Liver (tissue), 9 donors: ENCODE results near the gene ACTL10. TPM values are rescaled to one million over a fixed set of nuclear protein-coding genes. Genes with fewer than 3 reads are reported as not detected.
A peak's percentile ranks its signal among the peaks of the same experiment; 100 is the strongest.

Experiments used
- DNase-seq: peaks from one replicate; pipeline ENCODE4 v3.0.0-alpha.2; 2017; ENCODE audit warnings: low spot score
- H3K27ac ChIP-seq, 2 donors: one replicate each; pipeline ENCODE4 v1.7.0; 2013; ENCODE audit warnings: inconsistent platforms in 2 of 2, low read length in 2 of 2, control low read depth in 1 of 2, low read depth in 1 of 2, mild to moderate bottlenecking in 1 of 2
- H3K27me3 ChIP-seq, 4 donors: one replicate each; pipeline versions ENCODE4 v1.6.1 to v1.7.0; 2013; ENCODE audit warnings: low read length in 3 of 4, inconsistent platforms in 1 of 4, mild to moderate bottlenecking in 1 of 4, moderate library complexity in 1 of 4; ENCODE audit not compliant: control insufficient read depth in 4 of 4, insufficient read depth in 4 of 4
- H3K36me3 ChIP-seq, 4 donors: one replicate each; pipeline versions ENCODE4 v1.6.1 to v1.7.0; 2013; ENCODE audit warnings: low read length in 3 of 4, mild to moderate bottlenecking in 3 of 4, low read depth in 1 of 4, moderate library complexity in 1 of 4; ENCODE audit not compliant: control insufficient read depth in 4 of 4, insufficient read depth in 3 of 4
- H3K4me1 ChIP-seq, 4 donors: one replicate each; pipeline versions ENCODE4 v1.6.1 to v1.7.0; 2013; ENCODE audit warnings: low read length in 3 of 4, mild to moderate bottlenecking in 3 of 4, moderate library complexity in 1 of 4; ENCODE audit not compliant: control insufficient read depth in 4 of 4, insufficient read depth in 4 of 4
- H3K4me3 ChIP-seq, 3 donors: one replicate each; pipeline versions ENCODE4 v1.6.1 to v1.7.0; 2013; ENCODE audit warnings: low read length in 3 of 3, control low read depth in 1 of 3, low read depth in 1 of 3, mild to moderate bottlenecking in 1 of 3
- H3K9ac ChIP-seq, 2 donors: one replicate each; pipeline ENCODE4 v1.7.0; 2013; ENCODE audit warnings: low read length in 2 of 2, mild to moderate bottlenecking in 2 of 2, moderate library complexity in 2 of 2, control low read depth in 1 of 2, low read depth in 1 of 2
- H3K9me3 ChIP-seq, 4 donors: one replicate each; pipeline versions ENCODE4 v1.6.1 to v1.7.0; 2013; ENCODE audit warnings: low read length in 3 of 4; ENCODE audit not compliant: control insufficient read depth in 4 of 4
- GABPA ChIP-seq, 2 donors: IDR thresholded peaks in 1 of 2; conservative IDR thresholded peaks in 1 of 2; 2 replicates each; pipeline ENCODE4 v1.6.1; 2016; ENCODE audit warnings: antibody characterized with exemption in 2 of 2, mild to moderate bottlenecking in 1 of 2, moderate library complexity in 1 of 2
- JUND ChIP-seq, 2 donors: IDR thresholded peaks; 2 replicates each; pipeline ENCODE4 v1.6.1; 2016; ENCODE audit warnings: antibody characterized with exemption in 2 of 2
- RAD21 ChIP-seq, 2 donors: IDR thresholded peaks; 2 replicates each; pipeline ENCODE4 v1.6.1; 2016; ENCODE audit warnings: antibody characterized with exemption in 2 of 2, mild to moderate bottlenecking in 2 of 2
- RXRA ChIP-seq, 2 donors: IDR thresholded peaks; 2 replicates each; pipeline ENCODE4 v1.6.1; 2017 to 2018; ENCODE audit warnings: antibody characterized with exemption in 2 of 2, mild to moderate bottlenecking in 1 of 2
- TAF1 ChIP-seq: conservative IDR thresholded peaks from 2 replicates; pipeline ENCODE4 v1.6.1; 2016; ENCODE audit warnings: antibody characterized with exemption, mild to moderate bottlenecking
- YY1 ChIP-seq: IDR thresholded peaks from 2 replicates; pipeline ENCODE4 v1.6.1; 2016; ENCODE audit warnings: antibody characterized with exemption, mild to moderate bottlenecking
- WGBS: extraction: QIAGEN DNeasy Blood & Tissue Kit; methylation state at CpG from one replicate; pipeline ENCODE4 v1.1.7; 2013; 5-methylcytosine and 5-hydroxymethylcytosine counted together
- polyA plus RNA-seq, 2 donors: library from polyadenylated mRNA; stranded (reverse) in 1 of 2; unstranded in 1 of 2; fragments of 200-250 nt in 1 of 2; fragments of >200 nt in 1 of 2; fragmentation: Nextera tagmentation in 1 of 2; extraction: Ambion mirVana in 1 of 2; gene quantifications; one replicate each; pipeline versions ENCODE4 v1.2.1 to v1.2.3, GENCODE V29; 2013 to 2015
- total RNA-seq, 2 donors: library from RNA; depleted of rRNA; stranded (reverse); fragments of >200 nt; gene quantifications; one replicate each; pipeline ENCODE4 v1.2.3, GENCODE V29; 2014
- TF ChIP-seq, protein P1 (sequence below): IDR thresholded peaks from 2 replicates; pipeline ENCODE4 v1.6.1; 2016; ENCODE audit warnings: antibody characterized with exemption, mild to moderate bottlenecking
- TF ChIP-seq, protein P2 (sequence below): IDR thresholded peaks from 2 replicates; pipeline ENCODE4 v1.6.1; 2016; ENCODE audit warnings: antibody characterized with exemption
- TF ChIP-seq, protein P3 (sequence below): IDR thresholded peaks from 2 replicates; pipeline ENCODE4 v1.6.1; 2016; ENCODE audit warnings: antibody characterized with exemption
- TF ChIP-seq, protein P4 (sequence below): fragments of 150-350 bp; IDR thresholded peaks from 2 replicates; pipeline ENCODE4 v1.5.1; 2017; ENCODE audit warnings: improper control_type of control experiment, low read depth, low read length; ENCODE audit not compliant: missing input control
- donor health status: healthy.
- donor health status: healthy.
- donor health status: healthy.
- donor health status: healthy.
- donor health status: healthy.

ACTL10 gene
- total and polyA plus RNA-seq, 4 donors: 0.10 to 0.50 (median 0.35) TPM

DNA sequence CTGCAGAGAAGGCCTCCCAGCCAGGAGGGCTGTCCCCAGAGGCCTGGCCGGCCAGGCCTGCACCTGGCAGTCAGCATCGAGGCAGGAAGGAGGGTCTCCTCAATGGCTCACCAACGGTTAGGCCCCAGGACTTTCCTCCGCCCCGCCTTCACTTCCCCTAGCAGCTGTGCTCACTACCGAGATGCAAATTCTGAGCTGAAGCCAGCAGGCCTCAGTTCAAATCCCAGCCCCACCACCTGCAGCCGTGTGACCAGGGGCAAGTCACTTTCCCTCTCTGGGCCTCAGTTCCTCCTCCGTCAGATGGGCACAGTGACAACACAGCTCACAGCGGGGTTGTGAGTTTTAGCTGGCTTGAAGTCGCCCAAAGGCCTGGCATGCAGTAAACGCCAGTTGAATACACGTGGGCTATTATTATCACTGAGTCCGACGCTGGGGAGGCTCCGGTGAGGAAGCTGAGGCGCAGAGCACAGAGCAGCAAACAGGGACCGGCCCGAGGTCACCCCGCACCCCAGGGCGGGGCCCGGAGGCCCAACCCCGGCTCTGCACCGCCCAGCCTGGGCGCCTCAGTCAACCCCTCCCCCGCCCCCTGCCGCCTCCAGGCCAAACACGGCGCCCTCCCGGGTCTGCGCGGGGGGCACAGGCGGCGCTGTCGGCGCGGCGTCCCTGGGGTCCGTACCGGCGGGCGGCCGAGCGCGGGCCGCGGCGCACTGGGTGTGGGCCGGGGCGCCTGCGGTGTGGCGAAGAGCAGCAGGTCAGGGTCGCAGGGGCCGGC, 18.8 kb downstream of the ACTL10 start:
- H3K4me1 ChIP-seq: peaks cover 2 to 19% (median 8%) of the 10 kb centered on the region in 4 donors
- TF ChIP-seq RAD21 (IDR thresholded peaks at IDR 0.05) (no peak), JUND (IDR thresholded peaks at IDR 0.05) (no peak), RXRA (IDR thresholded peaks at IDR 0.05) (no peak)
- TF ChIP-seq, protein P1, sequence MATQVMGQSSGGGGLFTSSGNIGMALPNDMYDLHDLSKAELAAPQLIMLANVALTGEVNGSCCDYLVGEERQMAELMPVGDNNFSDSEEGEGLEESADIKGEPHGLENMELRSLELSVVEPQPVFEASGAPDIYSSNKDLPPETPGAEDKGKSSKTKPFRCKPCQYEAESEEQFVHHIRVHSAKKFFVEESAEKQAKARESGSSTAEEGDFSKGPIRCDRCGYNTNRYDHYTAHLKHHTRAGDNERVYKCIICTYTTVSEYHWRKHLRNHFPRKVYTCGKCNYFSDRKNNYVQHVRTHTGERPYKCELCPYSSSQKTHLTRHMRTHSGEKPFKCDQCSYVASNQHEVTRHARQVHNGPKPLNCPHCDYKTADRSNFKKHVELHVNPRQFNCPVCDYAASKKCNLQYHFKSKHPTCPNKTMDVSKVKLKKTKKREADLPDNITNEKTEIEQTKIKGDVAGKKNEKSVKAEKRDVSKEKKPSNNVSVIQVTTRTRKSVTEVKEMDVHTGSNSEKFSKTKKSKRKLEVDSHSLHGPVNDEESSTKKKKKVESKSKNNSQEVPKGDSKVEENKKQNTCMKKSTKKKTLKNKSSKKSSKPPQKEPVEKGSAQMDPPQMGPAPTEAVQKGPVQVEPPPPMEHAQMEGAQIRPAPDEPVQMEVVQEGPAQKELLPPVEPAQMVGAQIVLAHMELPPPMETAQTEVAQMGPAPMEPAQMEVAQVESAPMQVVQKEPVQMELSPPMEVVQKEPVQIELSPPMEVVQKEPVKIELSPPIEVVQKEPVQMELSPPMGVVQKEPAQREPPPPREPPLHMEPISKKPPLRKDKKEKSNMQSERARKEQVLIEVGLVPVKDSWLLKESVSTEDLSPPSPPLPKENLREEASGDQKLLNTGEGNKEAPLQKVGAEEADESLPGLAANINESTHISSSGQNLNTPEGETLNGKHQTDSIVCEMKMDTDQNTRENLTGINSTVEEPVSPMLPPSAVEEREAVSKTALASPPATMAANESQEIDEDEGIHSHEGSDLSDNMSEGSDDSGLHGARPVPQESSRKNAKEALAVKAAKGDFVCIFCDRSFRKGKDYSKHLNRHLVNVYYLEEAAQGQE: no peak
- TF ChIP-seq, protein P2, sequence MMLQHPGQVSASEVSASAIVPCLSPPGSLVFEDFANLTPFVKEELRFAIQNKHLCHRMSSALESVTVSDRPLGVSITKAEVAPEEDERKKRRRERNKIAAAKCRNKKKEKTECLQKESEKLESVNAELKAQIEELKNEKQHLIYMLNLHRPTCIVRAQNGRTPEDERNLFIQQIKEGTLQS: no peak
- TF ChIP-seq, protein P3, sequence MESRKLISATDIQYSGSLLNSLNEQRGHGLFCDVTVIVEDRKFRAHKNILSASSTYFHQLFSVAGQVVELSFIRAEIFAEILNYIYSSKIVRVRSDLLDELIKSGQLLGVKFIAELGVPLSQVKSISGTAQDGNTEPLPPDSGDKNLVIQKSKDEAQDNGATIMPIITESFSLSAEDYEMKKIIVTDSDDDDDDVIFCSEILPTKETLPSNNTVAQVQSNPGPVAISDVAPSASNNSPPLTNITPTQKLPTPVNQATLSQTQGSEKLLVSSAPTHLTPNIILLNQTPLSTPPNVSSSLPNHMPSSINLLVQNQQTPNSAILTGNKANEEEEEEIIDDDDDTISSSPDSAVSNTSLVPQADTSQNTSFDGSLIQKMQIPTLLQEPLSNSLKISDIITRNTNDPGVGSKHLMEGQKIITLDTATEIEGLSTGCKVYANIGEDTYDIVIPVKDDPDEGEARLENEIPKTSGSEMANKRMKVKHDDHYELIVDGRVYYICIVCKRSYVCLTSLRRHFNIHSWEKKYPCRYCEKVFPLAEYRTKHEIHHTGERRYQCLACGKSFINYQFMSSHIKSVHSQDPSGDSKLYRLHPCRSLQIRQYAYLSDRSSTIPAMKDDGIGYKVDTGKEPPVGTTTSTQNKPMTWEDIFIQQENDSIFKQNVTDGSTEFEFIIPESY: no peak
- TF ChIP-seq, protein P4, sequence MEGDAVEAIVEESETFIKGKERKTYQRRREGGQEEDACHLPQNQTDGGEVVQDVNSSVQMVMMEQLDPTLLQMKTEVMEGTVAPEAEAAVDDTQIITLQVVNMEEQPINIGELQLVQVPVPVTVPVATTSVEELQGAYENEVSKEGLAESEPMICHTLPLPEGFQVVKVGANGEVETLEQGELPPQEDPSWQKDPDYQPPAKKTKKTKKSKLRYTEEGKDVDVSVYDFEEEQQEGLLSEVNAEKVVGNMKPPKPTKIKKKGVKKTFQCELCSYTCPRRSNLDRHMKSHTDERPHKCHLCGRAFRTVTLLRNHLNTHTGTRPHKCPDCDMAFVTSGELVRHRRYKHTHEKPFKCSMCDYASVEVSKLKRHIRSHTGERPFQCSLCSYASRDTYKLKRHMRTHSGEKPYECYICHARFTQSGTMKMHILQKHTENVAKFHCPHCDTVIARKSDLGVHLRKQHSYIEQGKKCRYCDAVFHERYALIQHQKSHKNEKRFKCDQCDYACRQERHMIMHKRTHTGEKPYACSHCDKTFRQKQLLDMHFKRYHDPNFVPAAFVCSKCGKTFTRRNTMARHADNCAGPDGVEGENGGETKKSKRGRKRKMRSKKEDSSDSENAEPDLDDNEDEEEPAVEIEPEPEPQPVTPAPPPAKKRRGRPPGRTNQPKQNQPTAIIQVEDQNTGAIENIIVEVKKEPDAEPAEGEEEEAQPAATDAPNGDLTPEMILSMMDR: no peak
- WGBS: 8% methylated on average over 53 of the region's 53 CpGs
- no peaks in the 10 kb centered on the region for H3K36me3 ChIP-seq
- peak overlapping the region in 1 of 3 donors; percentile 68 for H3K4me3 ChIP-seq
- H3K27me3 ChIP-seq: no peaks in the 10 kb centered on the region
- H3K9ac ChIP-seq: no peak overlapping the region
- H3K27ac ChIP-seq: no peak overlapping the region
- no peaks in the 10 kb centered on the region for H3K9me3 ChIP-seq
- peak; percentile 69 for DNase-seq

DNA sequence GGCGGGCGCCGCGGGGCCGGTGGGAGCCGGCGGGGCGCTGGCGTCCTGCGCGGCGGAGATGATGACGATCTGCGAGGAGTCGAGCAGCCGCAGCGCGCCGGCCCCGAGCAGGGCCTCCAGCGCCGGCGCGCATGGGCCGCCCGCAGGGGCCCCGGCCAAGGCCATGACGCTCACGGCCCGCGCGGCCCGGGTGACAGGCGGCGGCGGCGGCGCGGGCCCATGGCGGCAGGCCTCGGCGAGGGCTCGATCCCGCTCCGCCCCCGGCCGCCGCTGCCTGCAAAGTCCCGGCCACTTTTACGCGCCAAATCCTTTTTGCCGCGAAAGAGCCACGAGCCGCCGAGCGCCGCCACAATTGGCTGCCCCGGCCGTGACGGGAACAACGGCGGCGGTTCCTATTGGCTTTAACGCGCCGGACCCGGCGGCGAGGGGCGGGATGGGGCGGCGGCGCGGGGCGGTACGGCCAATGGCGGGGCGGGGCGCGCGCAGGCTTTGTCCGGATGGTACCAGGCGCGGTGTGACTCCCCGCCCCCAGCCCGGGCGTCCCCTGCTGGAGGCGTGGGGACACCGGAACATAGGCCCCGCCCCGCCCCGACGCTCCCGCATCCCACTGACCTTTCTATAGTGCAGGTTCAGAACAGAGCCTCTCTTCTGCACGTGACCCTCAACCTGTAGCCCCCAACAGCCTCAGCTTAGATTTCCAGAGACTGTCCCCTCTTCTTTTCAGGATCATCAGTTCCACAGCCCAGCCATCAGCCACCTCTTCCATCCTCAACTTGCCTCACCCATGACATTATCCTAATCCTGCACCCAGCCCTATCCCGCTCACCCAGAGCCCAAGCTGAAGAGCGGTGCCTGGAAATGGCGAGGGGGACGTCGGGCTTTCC, 19.6 kb downstream of the ACTL10 start, which contains the start of gene E2F1:
TSS of gene E2F1 (minus strand) at position 286 of the 884 bp plus-strand sequence. CDS start at position 165, 121 bp downstream.
- Histone ChIP-seq H3K4me1 (peaks cover 2 to 19% (median 8%) of the 10 kb centered on the region in 4 donors), H3K9ac (no peak within 1 kb of the TSS), H3K4me3 (peak within 1 kb of the TSS in 2 of 3 donors; percentile 54 to 68), H3K27ac (no peak within 1 kb of the TSS), H3K9me3 (no peaks in the 10 kb centered on the region), H3K36me3 (no peaks in the 10 kb centered on the region), H3K27me3 (no peaks in the 10 kb centered on the region)
- TF ChIP-seq GABPA (IDR thresholded peaks at IDR 0.05 in 1 of 2, conservative IDR thresholded peaks at IDR 0.05 in 1 of 2) (no peak), TAF1 (no peak), RAD21 (IDR thresholded peaks at IDR 0.05) (peak in 1 of 2 donors; percentile 12), YY1 (peak; percentile 22)
- TF ChIP-seq, protein P4: peak; percentile 31
- 4% methylated on average over 101 of the region's 101 CpGs for WGBS
- DNase-seq: peak; percentile 97
